WI38 (cell line): ENCODE measurements around the gene MRGPRE.

ENCODE experiments used
- H3K4me3 ChIP-seq: 2 replicates; pipeline ENCODE4 v1.5.1; 2011; ENCODE audit warnings: low read depth, mild to moderate bottlenecking, control low read depth, low read length
- CTCF ChIP-seq: IDR thresholded peaks from 2 replicates; pipeline ENCODE4 v1.5.1; 2012; ENCODE audit warnings: low read depth, mild to moderate bottlenecking, control low read depth, low read length

Gene MRGPRE

GRCh38 chr11:3222941-3223915 lies 9.0 kb downstream of the MRGPRE start:
- TF ChIP-seq CTCF: no peak
- H3K4me3 ChIP-seq: no peak overlapping the region

DNA sequence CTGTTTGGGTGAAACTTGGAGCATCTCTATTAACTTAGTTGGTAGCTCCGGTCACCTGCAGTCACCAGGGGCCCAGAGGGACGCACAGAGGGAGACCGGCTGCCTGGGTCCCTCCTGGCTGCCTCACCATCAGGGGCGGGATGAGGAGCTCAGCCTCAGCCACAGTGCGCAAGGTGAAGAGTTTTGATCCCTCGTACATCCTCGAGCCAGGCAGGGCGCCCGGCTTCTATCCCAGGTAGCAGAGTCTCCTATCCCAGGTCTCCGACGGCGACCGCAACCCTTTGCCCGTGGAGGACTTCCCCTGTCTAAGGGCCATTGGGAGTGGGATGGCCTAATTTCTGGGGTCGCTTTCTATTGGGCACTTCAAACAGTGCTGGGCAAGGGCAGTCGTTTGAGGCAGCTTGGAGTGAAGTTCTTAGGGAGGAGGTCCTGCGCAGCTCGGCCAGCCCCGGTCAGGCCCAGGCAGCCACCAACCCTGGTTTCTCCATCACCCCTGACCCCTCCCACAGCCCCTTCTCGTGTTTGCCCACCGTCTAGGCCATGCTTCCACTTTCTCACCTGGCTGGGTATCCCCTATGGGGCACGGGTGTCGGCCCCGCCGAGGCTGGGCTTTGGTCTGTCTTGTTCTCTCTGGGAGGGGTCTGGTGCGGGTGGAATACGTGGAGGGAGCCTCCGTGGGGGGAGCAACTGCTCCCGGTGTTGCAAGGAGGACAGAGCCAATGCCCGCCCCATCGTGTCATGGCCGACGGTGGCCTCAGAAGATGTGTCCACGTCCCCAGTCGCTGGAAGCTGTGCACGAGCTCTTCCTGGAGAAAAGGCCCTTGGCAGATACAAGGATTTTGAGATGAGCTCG lies 10.0 kb downstream of the MRGPRE start:
- TF ChIP-seq CTCF: no peak
- no peak overlapping the region for H3K4me3 ChIP-seq

DNA sequence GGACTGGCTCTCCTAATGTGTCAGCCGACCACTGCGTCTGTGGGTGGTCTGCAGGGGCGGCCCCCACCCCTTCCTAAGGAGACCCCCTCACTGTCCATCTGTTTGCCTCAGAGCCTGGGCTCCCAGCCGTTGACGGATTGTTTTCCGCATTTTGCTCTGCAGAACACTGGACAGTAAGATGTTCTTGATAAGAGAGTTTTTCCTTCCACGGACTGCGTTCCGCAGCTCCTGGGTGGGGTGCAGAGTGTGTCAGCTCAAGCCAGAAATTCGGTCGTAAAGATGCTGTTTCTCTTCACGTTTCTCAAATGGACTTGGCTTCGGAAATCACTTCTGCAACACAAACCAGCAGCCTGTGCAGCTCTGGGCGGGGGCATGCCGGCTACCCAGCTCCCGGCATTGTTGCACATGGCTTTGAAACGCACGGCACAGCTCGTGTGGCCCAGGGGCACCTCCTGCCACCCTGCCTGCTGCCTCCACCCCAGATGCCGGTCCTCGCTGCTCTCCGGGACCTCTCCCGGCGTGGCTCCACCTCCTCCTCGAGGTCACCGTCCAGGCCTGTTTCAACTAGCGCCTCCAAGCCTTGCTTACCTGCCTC lies 10.7 kb downstream of the MRGPRE start:
- no peak overlapping the region for H3K4me3 ChIP-seq
- no peak for TF ChIP-seq CTCF

DNA sequence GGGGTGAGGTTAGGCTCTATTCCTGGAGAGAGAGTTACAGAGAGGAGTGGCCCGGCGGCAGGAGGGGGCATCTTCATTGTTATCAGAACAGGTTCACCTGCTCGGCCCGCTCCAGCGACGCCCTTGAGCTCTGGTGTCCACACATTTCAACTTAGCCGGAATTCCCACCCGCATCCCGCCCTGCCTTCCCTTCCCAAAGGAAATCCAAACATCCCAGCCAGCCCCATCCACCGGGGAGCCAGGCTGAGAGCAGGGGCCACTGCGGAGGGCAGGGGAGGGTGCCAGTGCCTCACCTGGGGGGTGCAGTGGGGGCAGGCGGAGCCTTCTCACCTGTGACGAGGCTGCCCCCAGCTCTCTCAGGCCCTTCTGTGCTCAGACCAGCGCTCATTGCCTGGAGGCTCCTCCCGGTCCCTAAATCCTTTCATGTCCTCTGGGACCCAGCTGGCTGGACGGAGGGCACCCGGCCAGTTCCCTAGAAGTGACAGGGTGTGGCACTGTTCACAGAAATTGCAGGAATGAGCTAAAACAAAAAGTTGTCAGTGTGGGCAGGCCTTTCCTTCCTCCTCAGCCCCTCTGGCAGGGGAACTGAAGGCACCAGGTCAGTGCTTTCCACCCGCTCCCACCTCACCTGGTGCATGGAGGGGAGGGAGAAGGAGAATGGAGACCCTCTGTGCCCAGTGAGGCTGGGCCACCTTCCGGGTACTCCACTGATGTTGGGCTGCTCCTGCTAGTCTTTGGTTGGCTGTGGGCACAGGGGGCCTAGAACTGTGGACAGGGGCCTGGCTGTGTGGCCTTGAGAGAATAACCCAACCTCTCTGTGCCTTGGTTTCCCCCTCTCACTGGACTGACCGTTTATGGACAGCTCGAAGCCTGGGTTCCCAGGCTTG lies 11.5 kb downstream of the MRGPRE start:
- no peak overlapping the region for H3K4me3 ChIP-seq
- no peak for TF ChIP-seq CTCF

- no peak for TF ChIP-seq CTCF
- H3K4me3 ChIP-seq: no peak overlapping the region
Measured at GRCh38 chr11:3220101-3220500, 12.1 kb downstream of the MRGPRE start.

DNA sequence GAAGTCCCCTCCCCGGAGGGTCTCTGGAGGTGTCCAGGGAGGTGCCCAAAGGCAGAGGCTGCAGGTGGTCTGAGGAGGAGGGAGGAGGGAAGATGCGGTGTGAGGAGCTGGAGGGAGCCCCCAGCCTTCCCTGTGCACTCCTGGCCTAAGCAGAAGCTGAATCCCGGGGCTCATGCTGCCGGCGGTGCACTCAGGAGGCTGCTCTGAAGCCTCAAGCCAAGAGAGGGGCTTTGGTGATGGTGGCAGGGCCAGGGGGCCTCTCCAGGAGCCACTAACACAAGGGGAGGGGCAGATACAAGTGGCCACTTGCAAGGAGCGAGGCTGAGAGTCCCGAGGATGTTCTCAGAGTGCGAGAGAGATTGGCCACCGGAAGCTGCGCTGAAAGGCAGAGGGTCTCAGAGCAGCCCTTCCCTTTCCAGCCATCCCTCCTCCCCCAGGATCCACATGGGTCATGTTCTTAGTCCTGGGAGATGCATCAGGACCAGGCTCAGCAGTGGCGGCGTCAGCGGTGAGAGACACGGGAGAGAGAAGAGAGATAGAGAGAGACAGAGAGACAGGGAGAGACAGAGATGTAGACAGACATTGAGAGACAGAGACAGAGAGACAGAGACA lies 12.8 kb downstream of the MRGPRE start:
- no peak for TF ChIP-seq CTCF
- no peak overlapping the region for H3K4me3 ChIP-seq
